Right forelimb (tissue), 1 donor: ENCODE data around the gene RBFOX2.
"Not testable (repeated sequence)": the region's sequence is repeated elsewhere in the genome, so short reads cannot be mapped to it uniquely, and the experiment has no call there.

Experiments used
- DNase-seq: peaks from one replicate; pipeline ENCODE4 v3.0.0-alpha.2; 2018

The RBFOX2 gene

GRCh38 chr22:36042240-36042639 is 13.6 kb upstream of the RBFOX2 start:
- no peak for DNase-seq

DNA sequence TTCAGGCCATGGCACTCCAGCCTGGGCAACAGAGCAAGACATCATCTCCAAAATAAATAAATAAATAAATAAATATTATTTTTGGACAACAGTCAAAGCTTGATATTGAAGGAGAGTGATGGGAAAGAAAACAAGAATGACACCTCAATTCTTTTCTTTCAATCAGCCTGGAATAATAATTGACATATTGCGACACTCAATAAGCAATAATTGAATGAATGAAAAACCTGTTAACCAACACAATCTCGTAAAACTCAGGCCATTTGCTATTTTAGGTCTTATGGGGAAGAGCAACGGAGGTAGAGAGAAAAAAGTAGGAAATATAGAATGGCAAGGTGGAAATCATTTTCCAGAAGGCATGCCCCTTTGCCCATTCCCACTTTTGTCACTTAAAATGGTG is 10.5 kb upstream of the RBFOX2 start:
- no peak for DNase-seq

GRCh38 chr22:36037102-36037758 is 8.6 kb upstream of the RBFOX2 start:
- no peak for DNase-seq

GRCh38 chr22:36036167-36036624 is 7.6 kb upstream of the RBFOX2 start:
- DNase-seq: no peak

GRCh38 chr22:36032611-36033010 is 4.0 kb upstream of the RBFOX2 start:
- DNase-seq: no peak

GRCh38 chr22:36029406-36029755 is 757 bp upstream of the RBFOX2 start:
- no peak for DNase-seq

DNA sequence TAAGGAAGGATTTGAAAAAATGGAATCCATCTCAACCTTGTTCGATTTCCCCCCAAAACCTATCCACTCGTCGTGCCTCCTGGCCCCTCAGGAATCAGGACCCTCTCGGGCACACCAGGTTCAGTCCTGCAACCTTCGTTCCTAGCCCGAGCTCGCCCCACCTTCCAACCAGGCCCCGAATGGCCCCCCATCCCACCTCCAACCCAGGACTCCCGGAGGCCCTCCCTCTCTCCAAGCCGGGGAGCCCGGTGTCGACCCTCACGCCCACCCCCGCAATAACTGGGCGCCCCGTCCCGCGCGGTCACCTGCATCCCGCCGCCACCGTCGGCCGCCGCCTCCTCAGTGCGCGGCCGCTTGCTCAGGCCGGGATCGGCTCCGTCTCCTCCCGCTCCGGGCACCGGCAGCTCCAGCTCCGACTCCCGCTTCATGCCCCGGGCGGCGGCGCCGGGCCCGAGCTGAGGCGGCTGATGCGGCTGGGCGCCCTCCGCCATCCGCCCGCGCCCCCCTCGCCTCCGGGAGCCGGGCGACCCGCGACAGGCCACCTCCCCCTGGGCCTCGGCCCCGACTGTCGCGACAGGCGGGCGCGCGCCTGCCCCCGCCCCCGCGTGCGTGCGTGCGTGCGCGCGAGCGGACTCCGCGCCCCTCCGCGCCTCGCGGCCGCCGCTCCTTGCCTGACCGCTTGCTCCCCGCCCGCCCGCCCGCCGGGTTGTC is 534 bp downstream of the RBFOX2 start:
- no peak for DNase-seq

DNA sequence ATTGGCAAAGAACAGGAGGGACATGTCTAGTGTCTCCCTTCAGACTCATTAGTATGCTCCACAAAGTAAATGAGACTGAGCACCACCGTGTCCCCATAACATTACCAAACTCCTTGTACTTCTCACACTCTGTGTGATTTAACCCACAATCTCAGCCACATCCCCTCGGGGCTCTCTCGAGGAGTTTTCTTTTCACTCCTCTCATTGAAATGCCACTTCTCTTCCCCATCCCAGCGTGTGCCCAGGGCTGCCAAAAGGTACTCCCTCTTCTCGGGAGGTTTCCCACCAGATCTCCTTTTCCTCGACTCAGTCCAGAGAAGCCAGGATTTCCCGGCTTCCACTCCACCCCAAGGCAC is 1.1 kb downstream of the RBFOX2 start:
- no peak for DNase-seq

DNA sequence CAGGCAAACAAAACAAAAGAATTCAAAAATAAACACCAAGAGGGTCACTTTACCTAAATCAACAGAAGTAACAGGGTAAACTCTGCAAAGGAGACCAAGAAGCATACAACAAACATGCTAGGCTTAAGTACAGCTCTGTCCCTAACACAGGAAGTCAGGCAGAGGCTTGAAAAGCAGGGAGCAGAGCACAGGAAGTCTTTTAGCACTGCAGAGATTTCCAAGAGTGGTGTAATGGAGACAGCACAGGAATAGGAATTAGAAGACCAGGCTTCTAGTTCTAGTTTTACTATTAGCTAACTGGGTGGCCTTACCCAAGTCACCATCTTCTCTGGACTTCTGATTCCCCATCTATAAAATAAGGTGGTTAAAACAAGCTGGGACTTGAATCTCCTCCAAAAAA is 1.9 kb downstream of the RBFOX2 start:
- DNase-seq: no peak

- no peak for DNase-seq
Observed at GRCh38 chr22:36022697-36023096, 5.9 kb downstream of the RBFOX2 start.

DNA sequence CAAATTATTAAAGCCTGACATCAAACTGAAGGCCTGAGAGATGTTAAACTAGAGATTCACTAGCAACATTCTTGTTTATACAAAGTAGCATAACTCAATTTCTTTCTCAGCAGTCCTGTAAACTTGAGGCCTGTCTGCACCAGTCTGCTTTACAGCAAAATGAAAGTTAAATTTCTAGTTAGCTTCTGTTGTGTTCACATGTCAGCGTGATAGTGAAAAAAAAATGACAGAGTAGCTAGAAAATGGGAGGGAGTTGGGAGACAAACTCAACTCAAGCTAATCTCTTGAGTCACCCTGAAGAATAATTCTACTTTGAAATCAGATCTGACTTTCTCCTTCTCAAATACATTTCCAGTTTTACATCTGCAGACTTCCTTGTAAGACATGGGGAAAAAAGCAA is 6.5 kb downstream of the RBFOX2 start:
- DNase-seq: no peak

- DNase-seq: no peak
Observed at GRCh38 chr22:36021606-36022153, 6.9 kb downstream of the RBFOX2 start.

GRCh38 chr22:36020865-36021264 is 7.8 kb downstream of the RBFOX2 start:
- DNase-seq: not testable (repeated sequence)

DNA sequence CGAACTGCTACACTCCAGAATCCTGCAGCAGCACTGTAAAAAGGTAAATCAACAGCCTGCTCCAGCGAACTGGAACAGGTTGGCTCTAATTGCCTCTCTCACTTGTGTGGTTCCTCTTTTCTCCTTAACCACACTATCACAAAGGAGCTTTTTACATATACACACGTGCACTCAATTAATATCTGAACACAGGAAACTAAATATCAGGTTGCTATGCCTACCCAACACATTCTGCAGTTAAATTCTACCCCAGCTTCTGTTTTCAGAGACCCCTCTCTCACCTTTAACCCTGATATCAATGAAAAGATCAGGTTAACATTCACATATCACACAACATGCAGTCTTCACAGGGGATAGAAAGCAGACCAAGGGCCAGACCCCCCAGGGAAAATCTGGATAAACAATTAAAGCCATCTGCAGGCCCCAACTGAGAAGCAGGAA is 11.0 kb downstream of the RBFOX2 start:
- DNase-seq: no peak

DNA sequence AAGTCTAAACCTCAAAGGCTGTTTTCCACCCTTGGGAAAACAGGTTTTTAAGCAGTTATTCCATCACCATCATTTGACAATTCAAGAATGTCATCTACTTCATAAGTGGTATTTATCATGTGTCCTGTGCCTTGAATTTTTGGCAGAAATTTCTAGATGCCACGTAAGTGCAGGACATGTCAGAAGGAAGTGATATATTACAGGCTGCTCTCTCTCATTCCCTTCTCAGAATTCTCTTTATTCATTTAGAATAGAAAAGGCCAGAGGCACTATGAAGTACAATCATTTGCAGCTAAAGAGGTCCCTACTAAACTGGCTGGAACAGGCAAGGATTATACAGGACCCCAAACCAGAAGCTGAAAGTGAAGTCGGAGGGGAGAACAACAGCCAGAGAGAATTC is 11.9 kb downstream of the RBFOX2 start:
- DNase-seq: no peak

DNA sequence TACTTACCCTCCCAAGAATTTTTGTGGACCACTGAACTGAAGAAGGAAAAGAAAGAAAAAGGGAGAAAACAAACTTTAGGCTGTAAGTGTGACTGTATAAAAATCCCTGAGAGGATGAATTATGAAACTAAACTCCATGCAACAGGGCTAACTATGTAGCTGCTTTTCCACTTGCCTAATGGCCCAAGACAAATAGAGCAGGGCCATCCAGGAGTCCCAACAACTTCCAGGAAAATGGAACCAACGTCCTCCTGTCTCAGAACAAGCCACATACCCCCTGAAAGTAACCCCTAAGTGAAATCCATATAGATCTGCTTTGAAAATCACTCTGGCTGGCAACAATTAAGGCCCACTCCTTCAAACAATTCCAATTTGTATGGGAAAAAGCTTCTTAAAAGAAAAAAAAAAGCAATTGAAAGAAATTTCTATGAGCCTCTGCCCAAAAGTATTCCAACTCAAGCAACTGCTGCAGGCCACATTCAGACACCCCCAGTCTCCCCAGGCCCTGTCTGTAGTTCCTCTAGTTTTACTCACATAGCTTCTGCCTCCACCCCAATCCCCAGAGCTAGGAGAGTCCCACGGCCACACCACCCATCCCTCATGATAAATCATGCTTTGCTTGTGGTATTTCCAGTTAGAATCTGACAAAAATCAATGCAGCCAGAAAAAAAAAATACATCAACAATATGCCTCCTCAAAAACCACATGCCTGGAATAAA is 12.7 kb downstream of the RBFOX2 start:
- no peak for DNase-seq

DNA sequence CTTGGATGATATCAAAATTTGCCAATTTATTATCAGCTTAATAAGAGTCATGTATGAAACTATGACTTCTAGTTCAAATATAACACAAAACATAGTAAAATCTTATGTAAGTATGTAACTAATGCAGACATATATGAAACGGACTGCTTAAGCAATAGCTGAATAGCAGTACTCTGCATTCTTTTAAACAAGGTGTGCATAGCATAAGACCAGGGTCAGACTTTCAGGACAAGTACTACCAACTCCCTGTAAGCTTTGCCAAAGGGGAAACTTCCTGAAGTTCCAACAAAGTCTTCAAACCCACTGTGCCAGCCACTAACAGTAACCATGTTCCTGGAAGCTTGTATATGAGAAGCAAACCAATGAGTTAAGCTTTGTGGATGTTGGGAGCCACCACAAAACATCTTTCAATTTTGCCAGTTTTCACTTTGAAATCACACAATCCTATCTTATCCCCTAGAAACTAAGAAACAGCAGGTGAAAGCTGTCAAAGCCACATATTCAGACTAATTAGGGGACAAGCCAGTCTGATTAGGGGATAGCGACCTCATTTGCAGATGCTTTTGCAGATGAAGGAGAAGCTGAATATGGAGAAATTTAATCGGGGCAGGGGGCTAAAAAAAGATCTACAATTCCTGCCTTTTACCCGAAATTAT is 13.3 kb downstream of the RBFOX2 start:
- DNase-seq: no peak

GRCh38 chr22:36014546-36015074 is 14.0 kb downstream of the RBFOX2 start:
- no peak for DNase-seq

DNA sequence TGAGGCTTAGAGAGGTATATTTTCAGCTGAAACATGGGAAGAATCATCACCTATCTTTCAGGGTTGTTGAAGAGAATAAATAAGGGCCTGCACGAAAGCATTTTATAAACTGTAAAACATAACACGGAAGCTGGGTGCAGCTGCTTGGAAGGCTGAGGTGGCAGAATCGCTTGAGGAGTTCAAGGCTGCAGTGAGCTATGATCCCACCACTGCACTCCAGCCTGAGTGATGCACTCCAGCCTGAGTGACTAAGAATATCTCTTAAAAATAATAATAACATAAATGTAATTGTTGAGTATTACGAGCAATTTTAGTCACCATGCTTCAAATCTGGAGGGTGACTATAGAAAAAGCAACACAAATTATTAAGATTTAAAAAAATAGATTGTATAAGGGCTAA is 16.3 kb downstream of the RBFOX2 start:
- DNase-seq: no peak

- no peak for DNase-seq
Observed at GRCh38 chr22:36010882-36011281, 17.7 kb downstream of the RBFOX2 start.

DNA sequence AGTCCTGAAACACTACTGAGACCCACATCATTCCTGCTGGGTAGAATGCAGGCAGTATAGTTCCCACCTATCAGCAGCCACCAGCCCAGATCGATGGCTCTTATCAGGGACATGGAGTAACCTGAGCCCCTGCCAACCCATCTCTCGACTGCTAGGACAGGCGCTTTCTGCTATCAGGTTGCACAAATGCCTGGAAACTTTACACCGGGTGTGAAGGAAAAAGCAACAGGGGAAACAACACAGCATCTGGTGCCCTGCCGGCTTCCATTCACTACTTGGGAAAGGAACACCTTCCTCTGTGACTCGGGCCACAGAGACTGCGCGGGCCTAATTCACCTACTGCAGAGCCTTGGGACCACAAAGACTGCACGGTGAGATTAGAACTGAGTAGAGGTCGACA is 18.5 kb downstream of the RBFOX2 start:
- DNase-seq: no peak

GRCh38 chr22:36009085-36009484 is 19.5 kb downstream of the RBFOX2 start:
- DNase-seq: no peak

DNA sequence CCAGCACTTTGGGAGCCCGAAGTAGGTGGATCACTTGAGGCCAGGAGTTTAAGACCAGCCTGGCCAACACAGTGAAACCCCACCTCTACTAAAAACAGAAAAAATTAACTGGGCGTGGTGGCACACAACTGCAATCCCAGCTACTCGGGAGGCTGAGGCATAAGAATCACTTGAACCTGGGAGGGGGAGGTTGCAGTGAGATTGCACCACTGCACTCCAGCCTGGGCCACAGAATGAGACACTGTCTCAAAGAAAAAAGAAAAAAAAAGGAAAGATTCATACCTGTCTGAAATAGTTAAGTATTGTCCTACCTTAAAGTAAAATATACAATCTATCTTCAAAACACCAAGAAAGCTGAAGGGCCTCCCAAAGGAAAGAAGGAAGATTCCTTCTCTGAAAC is 20.1 kb downstream of the RBFOX2 start:
- no peak for DNase-seq
